HEK293T (cell line): ENCODE data around the gene KLHL1.

ENCODE experiments used
- CTBP1 ChIP-seq: fragments of 450-650 bp; IDR thresholded peaks from 2 replicates; pipeline ENCODE4 v1.6.1; 2016; ENCODE audit warnings: borderline replicate concordance
- FOXA1 ChIP-seq: fragments of 450-650 bp; IDR thresholded peaks from 2 replicates; pipeline ENCODE4 v1.6.1; 2016; ENCODE audit warnings: mild to moderate bottlenecking
- NFRKB ChIP-seq: fragments of 450-650 bp; IDR thresholded peaks from 2 replicates; pipeline ENCODE4 v1.6.1; 2016; ENCODE audit warnings: mild to moderate bottlenecking, moderate library complexity
- SUZ12 ChIP-seq: fragments of 450-650 bp; IDR thresholded peaks from 2 replicates; pipeline ENCODE4 v1.6.1; 2016; ENCODE audit warnings: mild to moderate bottlenecking
- TARDBP ChIP-seq: fragments of 450-650 bp; IDR thresholded peaks from 2 replicates; pipeline ENCODE4 v1.6.1; 2016
- ZNF384 ChIP-seq: fragments of 450-650 bp; IDR thresholded peaks from 2 replicates; pipeline ENCODE4 v1.6.1; 2016

GRCh38 chr13:70016116-70016515 lies 92.1 kb downstream of the KLHL1 start:
- TF ChIP-seq ZNF384 (no peak), NFRKB (no peak), SUZ12 (no peak), FOXA1 (no peak), CTBP1 (no peak), TARDBP (no peak)
